Smooth muscle cell (in vitro differentiated cells): ENCODE data around the gene ZNF66. TPM values are rescaled to one million over a fixed set of nuclear protein-coding genes. Genes with fewer than 3 reads are reported as not detected.
"Not testable (repeated sequence)": the region's sequence is repeated elsewhere in the genome, so short reads cannot be mapped to it uniquely, and the experiment has no call there.

Experiments used
- DNase-seq: peaks from one replicate; lab custom pipeline; 2025; ENCODE audit not compliant: unreplicated experiment; lab: John Stamatoyannopoulos, UW
- H2AFZ ChIP-seq: fragments of 200-600 bp; sonication (generic); 2 replicates; pipeline ENCODE4 v1.6.0; 2016; ENCODE audit warnings: antibody characterized with exemption, low read depth, mild to moderate bottlenecking
- H3F3A ChIP-seq: fragments of 200-600 bp; sonication (generic); 2 replicates; pipeline ENCODE4 v1.6.0; 2017; ENCODE audit warnings: antibody characterized with exemption, low read depth
- H3K27ac ChIP-seq: fragments of 200-600 bp; sonication (generic); 2 replicates; pipeline ENCODE4 v1.5.1; 2016; ENCODE audit warnings: low read depth, mild to moderate bottlenecking
- H3K27me3 ChIP-seq: fragments of 200-600 bp; sonication (generic); 2 replicates; pipeline ENCODE4 v1.6.1; 2016; ENCODE audit warnings: low read depth, mild to moderate bottlenecking
- H3K36me3 ChIP-seq: fragments of 200-600 bp; sonication (generic); 2 replicates; pipeline ENCODE4 v1.5.1; 2016; ENCODE audit warnings: low read depth
- H3K4me1 ChIP-seq: fragments of 200-600 bp; sonication (generic); 2 replicates; pipeline ENCODE4 v1.5.1; 2016; ENCODE audit warnings: low read depth
- H3K4me2 ChIP-seq: fragments of 200-600 bp; sonication (generic); 2 replicates; pipeline ENCODE4 v1.6.0; 2016; ENCODE audit warnings: mild to moderate bottlenecking
- H3K4me3 ChIP-seq: fragments of 200-600 bp; sonication (generic); 2 replicates; pipeline ENCODE4 v1.5.1; 2016; ENCODE audit warnings: mild to moderate bottlenecking
- H3K79me2 ChIP-seq: fragments of 200-600 bp; sonication (generic); 2 replicates; pipeline ENCODE4 v1.6.0; 2016; ENCODE audit warnings: low read depth, mild to moderate bottlenecking
- H3K9ac ChIP-seq: fragments of 200-600 bp; sonication (generic); 2 replicates; pipeline ENCODE4 v1.6.0; 2016; ENCODE audit warnings: low read depth
- H3K9me3 ChIP-seq: fragments of 200-600 bp; sonication (generic); replicated peaks from 2 replicates; pipeline ENCODE4 v1.5.1; 2016; ENCODE audit warnings: low read depth
- H4K20me1 ChIP-seq: fragments of 200-600 bp; sonication (generic); 2 replicates; pipeline ENCODE4 v1.6.0; 2016; ENCODE audit warnings: low read depth
- WGBS: methylation state at CpG from one replicate; pipeline ENCODE4 v1.1.7; 2016; ENCODE audit warnings: low lambda C conversion rate; 5-methylcytosine and 5-hydroxymethylcytosine counted together
- polyA plus RNA-seq: library from polyadenylated mRNA; unstranded; fragments of >200 nt; fragmentation: Nextera tagmentation; extraction: Ambion mirVana; gene quantifications from 2 replicates; pipeline ENCODE4 v1.2.1, GENCODE V29; 2016
- total RNA-seq: library from RNA; depleted of rRNA; stranded (reverse); fragments of >200 nt; gene quantifications from 2 replicates; pipeline ENCODE4 v1.2.3, GENCODE V29; 2014
- TF ChIP-seq, protein P1 (sequence below): fragments of 200-600 bp; sonication (generic); IDR thresholded peaks from 2 replicates; pipeline ENCODE4 v1.5.1; 2017; ENCODE audit warnings: borderline replicate concordance, mild to moderate bottlenecking, antibody characterized with exemption; ENCODE audit not compliant: insufficient read depth, poor library complexity, severe bottlenecking

Gene ZNF66
- total and polyA plus RNA-seq, 2 experiments from 2014 or later = 2.6 to 8.4 TPM

DNA sequence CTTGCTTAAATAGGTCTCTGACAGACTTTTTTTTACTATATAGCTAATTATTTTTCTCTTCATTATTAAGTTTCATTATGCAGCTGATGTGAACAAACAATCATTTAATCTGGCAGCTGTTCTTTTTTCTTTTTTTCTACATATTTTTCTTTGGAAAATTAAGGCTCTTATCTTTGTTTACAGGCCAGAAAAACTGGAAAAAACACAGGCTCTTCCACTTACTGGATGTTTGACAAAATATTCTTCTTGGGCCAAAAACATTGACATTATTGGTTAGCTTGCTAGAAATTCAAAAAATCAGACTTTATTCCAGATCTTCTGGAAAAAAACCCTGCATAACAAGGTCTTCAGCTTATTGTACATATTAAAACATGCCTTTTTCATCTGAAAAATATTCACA lies 15.7 kb downstream of the ZNF66 start:
- no peak overlapping the region for H3K4me2 ChIP-seq
- H3K79me2 ChIP-seq = no peaks in the 10 kb centered on the region
- TF ChIP-seq, protein P1, sequence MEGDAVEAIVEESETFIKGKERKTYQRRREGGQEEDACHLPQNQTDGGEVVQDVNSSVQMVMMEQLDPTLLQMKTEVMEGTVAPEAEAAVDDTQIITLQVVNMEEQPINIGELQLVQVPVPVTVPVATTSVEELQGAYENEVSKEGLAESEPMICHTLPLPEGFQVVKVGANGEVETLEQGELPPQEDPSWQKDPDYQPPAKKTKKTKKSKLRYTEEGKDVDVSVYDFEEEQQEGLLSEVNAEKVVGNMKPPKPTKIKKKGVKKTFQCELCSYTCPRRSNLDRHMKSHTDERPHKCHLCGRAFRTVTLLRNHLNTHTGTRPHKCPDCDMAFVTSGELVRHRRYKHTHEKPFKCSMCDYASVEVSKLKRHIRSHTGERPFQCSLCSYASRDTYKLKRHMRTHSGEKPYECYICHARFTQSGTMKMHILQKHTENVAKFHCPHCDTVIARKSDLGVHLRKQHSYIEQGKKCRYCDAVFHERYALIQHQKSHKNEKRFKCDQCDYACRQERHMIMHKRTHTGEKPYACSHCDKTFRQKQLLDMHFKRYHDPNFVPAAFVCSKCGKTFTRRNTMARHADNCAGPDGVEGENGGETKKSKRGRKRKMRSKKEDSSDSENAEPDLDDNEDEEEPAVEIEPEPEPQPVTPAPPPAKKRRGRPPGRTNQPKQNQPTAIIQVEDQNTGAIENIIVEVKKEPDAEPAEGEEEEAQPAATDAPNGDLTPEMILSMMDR = no peak
- H3K4me1 ChIP-seq = no peaks in the 10 kb centered on the region
- no peak overlapping the region for H3K9ac ChIP-seq
- no peak overlapping the region for H2AFZ ChIP-seq
- no peaks in the 10 kb centered on the region for H3K9me3 ChIP-seq
- H3K27ac ChIP-seq = no peak overlapping the region
- no peaks in the 10 kb centered on the region for H4K20me1 ChIP-seq
- H3F3A ChIP-seq = no peaks in the 10 kb centered on the region
- no peak for DNase-seq
- no peaks in the 10 kb centered on the region for H3K27me3 ChIP-seq
- no peak overlapping the region for H3K4me3 ChIP-seq
- H3K36me3 ChIP-seq = peaks cover 14% of the 10 kb centered on the region

DNA sequence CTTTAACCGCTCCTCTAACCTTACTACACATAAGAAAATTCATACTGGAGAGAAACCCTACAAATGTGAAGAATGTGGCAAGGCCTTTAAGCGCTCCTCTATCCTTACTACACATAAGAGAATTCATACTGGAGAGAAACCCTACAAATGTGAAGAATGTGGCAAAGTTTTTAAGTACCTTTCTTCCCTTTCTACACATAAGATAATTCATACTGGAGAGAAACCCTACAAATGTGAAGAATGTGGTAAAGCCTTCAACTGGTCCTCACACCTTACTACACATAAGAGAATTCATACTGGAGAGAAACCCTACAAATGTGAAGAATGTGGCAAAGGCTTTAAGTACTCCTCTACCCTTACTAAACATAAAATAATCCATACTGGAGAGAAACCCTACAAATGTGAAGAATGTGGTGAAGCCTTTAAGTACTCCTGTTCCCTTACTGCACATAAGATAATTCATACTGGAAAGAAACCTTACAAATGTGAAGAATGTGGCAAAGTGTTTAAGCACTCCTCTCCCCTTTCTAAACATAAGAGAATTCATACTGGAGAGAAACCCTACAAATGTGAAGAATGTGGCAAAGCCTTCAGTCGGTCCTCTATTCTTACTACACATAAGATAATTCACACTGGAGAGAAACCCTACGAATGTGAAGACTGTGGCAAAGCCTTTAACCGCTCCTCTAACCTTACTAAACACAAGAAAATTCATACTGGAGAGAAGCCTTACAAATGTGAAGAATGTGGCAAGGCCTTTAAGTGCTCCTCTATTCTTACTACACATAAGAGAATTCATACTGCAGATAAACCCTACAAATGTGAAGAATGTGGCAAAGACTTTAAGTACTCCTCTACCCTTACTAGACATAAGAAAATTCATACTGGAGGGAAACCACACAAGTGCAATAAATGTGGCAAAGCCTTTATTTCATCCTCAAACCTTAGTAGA lies 30.5 kb downstream of the ZNF66 start:
- not testable (repeated sequence) for H3K4me3 ChIP-seq, H3F3A ChIP-seq, H3K27me3 ChIP-seq, H3K4me1 ChIP-seq, H2AFZ ChIP-seq, DNase-seq, H3K4me2 ChIP-seq, H4K20me1 ChIP-seq, H3K9ac ChIP-seq, H3K27ac ChIP-seq, H3K79me2 ChIP-seq
- Histone ChIP-seq H3K36me3 (peaks cover 25% of the 10 kb centered on the region), H3K9me3 (peaks cover 52% of the 10 kb centered on the region)
- WGBS = 97% methylated on average over 5 of the region's 5 CpGs

DNA sequence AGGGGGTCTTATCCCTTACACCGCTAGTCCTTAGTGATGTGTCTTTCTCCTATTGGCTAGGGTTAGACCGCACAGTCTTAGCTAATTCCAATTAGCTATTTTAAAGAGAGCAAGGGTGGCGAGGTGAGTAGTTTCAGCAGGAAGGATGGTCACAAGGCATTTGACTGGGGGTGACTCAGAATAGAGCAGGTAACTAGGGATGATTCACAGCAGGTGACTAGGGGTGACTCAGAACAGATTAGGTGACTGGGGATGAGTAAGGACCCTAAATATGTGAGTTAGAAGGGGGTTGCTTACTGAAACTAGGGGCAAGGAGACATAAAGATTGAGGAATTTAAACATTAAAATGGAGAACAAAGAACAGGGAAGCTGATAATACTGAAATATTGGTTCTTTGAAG lies 64.3 kb downstream of the ZNF66 start:
- H3K4me3 ChIP-seq = no peak overlapping the region
- no peak overlapping the region for H3K4me2 ChIP-seq
- H3K4me1 ChIP-seq = no peaks in the 10 kb centered on the region
- peaks cover 15% of the 10 kb centered on the region for H3K9me3 ChIP-seq
- no peaks in the 10 kb centered on the region for H4K20me1 ChIP-seq
- no peaks in the 10 kb centered on the region for H3F3A ChIP-seq
- no peak overlapping the region for H3K27ac ChIP-seq
- H3K79me2 ChIP-seq = no peaks in the 10 kb centered on the region
- H3K36me3 ChIP-seq = no peaks in the 10 kb centered on the region
- no peak for DNase-seq
- no peak overlapping the region for H3K9ac ChIP-seq
- no peak overlapping the region for H2AFZ ChIP-seq
- no peaks in the 10 kb centered on the region for H3K27me3 ChIP-seq
- TF ChIP-seq, protein P1 = no peak
- WGBS = 96% methylated on average over 3 of the region's 3 CpGs

Other genes starting within 250 kb of the ZNF66 start
- 19.4 and 26.6 TPM in 2 replicates for gene ZNF737, start 210.5 kb upstream of the ZNF66 start, total RNA-seq
- gene ZNF737, start 210.5 kb upstream of the ZNF66 start, polyA plus RNA-seq = 4.7 and 4.8 TPM in 2 replicates
- gene ZNF626, start 114.7 kb upstream of the ZNF66 start, total RNA-seq = 23.0 and 37.2 TPM in 2 replicates
- 8.3 and 10.3 TPM in 2 replicates for gene ZNF626, start 114.7 kb upstream of the ZNF66 start, polyA plus RNA-seq
- gene ZNF85, start 146.9 kb downstream of the ZNF66 start, total RNA-seq = 14.7 and 16.3 TPM in 2 replicates
- gene ZNF85, start 146.9 kb downstream of the ZNF66 start, polyA plus RNA-seq = 7.1 and 7.9 TPM in 2 replicates
- gene ZNF430, start 244.4 kb downstream of the ZNF66 start, total RNA-seq = 13.4 and 13.6 TPM in 2 replicates
- 14.9 and 16.8 TPM in 2 replicates for gene ZNF430, start 244.4 kb downstream of the ZNF66 start, polyA plus RNA-seq